Ovary (tissue), 3 donors: ENCODE data around the gene ADK.

Experiments
- CTCF ChIP-seq, 3 donors: fragments of 450-650 bp in 2 of 3; fragments of 200-600 bp in 1 of 3; IDR thresholded peaks; one replicate each; pipeline versions ENCODE4 v1.5.1 to v1.8.0; 2016 to 2022; ENCODE audit warnings: antibody characterized with exemption in 3 of 3, mild to moderate bottlenecking in 1 of 3
- EP300 ChIP-seq: sonication (generic); formaldehyde crosslinking; IDR thresholded peaks from one replicate; pipeline ENCODE4 v1.6.1; 2017; ENCODE audit warnings: antibody characterized with exemption
- POLR2A ChIP-seq: fragments of 450-650 bp; IDR thresholded peaks from one replicate; pipeline ENCODE4 v1.6.1; 2017; ENCODE audit warnings: antibody characterized with exemption, mild to moderate bottlenecking, moderate library complexity
- donor health status: DM: no; HTN: no; CAD: no.

GRCh38 chr10:74433993-74434392, 283.0 kb downstream of the ADK start:
- TF ChIP-seq CTCF (IDR thresholded peaks at IDR 0.05) = no peak
- no peak for TF ChIP-seq POLR2A
- TF ChIP-seq EP300 = no peak
